ENCODE data around the gene DRD2.

GRCh38 chr11:113506461-113506860 is 31.3 kb upstream of the DRD2 start:
- TF ChIP-seq CTCF (IDR thresholded peaks at IDR 0.05) (no peak), POLR2A (IDR thresholded peaks at IDR 0.05) (no peak), POLR2AphosphoS5 (IDR thresholded peaks at IDR 0.05; ENCODE audit: insufficient read depth in 1 of 2, low read depth in 1 of 2) (no peak)

All from vagina (tissue), 2 donors.